Activated B cell treated with CpG ODN at 0.5 μM for 24 hours (primary cell): ENCODE data around the gene BCCIP. TPM values are rescaled to one million over a fixed set of nuclear protein-coding genes. Genes with fewer than 3 reads are reported as not detected.

Experiments used
- ATAC-seq: fragments of 200-7000 bp; cut with Tn5 transposase; one replicate; pipeline ENCODE4 v1.10.0; 2021; ENCODE audit warnings: low read depth, mild to moderate bottlenecking, moderate library complexity
- CTCF ChIA-PET: fragments of 350-600 bp; sonication (Branson Sonifier 250); formaldehyde crosslinking; loops from one replicate; lab custom pipeline; 2021; ENCODE audit warnings: antibody characterized with exemption; lab: Charles Lee
- POLR2A ChIA-PET: fragments of 350-600 bp; sonication (Branson Sonifier 250); formaldehyde crosslinking; loops from one replicate; lab custom pipeline; 2021; ENCODE audit warnings: antibody characterized with exemption; lab: Charles Lee
- DNase-seq: peaks from one replicate; pipeline ENCODE4 v3.0.0; 2022
- H3K27ac Mint-ChIP-seq: one replicate; pipeline ENCODE4 v1.8.0; 2020; ENCODE audit warnings: mixed read lengths
- H3K27me3 Mint-ChIP-seq: one replicate; pipeline ENCODE4 v1.8.0; 2021; ENCODE audit warnings: mixed read lengths
- H3K36me3 Mint-ChIP-seq: one replicate; pipeline ENCODE4 v1.8.0; 2021; ENCODE audit warnings: low read depth, mixed read lengths
- H3K4me1 Mint-ChIP-seq: one replicate; pipeline ENCODE4 v1.8.0; 2021; ENCODE audit warnings: mixed read lengths
- H3K4me3 Mint-ChIP-seq: one replicate; pipeline ENCODE4 v1.8.0; 2020; ENCODE audit warnings: mild to moderate bottlenecking, mixed read lengths
- H3K9me3 Mint-ChIP-seq: one replicate; pipeline ENCODE4 v1.8.0; 2020; ENCODE audit warnings: mixed read lengths
- intact Hi-C: fragments of 100-400 bp; cut with micrococcal nuclease; formaldehyde crosslinking; loops from one replicate; pipeline ENCODE4 v1.15.1; 2024
- total RNA-seq: library from RNA; stranded (reverse); gene quantifications from 2 replicates; pipeline ENCODE4 v1.2.3, GENCODE V29; 2022
- TF ChIP-seq, protein P1 (sequence below): fragments of 200-600 bp; IDR thresholded peaks from one replicate; pipeline ENCODE4 v1.8.0; 2022; ENCODE audit warnings: antibody characterized with exemption, mild to moderate bottlenecking

Gene BCCIP
- total RNA-seq, 1 donor from 2014 or later: 63.6 TPM

GRCh38 chr10:125836746-125837145 is 13.4 kb downstream of the BCCIP start:
- ChIA-PET POLR2A (no interaction called here), CTCF (no interaction called here)
- no peak overlapping the region for H3K27ac Mint-ChIP-seq
- DNase-seq: no peak
- H3K27me3 Mint-ChIP-seq: no peaks in the 10 kb centered on the region
- ATAC-seq: no peak
- intact Hi-C loops: no loop called here
- H3K4me3 Mint-ChIP-seq: no peak overlapping the region
- H3K4me1 Mint-ChIP-seq: no peaks in the 10 kb centered on the region
- peaks cover 88% of the 10 kb centered on the region for H3K36me3 Mint-ChIP-seq
- H3K9me3 Mint-ChIP-seq: no peaks in the 10 kb centered on the region
- TF ChIP-seq, protein P1, sequence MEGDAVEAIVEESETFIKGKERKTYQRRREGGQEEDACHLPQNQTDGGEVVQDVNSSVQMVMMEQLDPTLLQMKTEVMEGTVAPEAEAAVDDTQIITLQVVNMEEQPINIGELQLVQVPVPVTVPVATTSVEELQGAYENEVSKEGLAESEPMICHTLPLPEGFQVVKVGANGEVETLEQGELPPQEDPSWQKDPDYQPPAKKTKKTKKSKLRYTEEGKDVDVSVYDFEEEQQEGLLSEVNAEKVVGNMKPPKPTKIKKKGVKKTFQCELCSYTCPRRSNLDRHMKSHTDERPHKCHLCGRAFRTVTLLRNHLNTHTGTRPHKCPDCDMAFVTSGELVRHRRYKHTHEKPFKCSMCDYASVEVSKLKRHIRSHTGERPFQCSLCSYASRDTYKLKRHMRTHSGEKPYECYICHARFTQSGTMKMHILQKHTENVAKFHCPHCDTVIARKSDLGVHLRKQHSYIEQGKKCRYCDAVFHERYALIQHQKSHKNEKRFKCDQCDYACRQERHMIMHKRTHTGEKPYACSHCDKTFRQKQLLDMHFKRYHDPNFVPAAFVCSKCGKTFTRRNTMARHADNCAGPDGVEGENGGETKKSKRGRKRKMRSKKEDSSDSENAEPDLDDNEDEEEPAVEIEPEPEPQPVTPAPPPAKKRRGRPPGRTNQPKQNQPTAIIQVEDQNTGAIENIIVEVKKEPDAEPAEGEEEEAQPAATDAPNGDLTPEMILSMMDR: no peak

DNA sequence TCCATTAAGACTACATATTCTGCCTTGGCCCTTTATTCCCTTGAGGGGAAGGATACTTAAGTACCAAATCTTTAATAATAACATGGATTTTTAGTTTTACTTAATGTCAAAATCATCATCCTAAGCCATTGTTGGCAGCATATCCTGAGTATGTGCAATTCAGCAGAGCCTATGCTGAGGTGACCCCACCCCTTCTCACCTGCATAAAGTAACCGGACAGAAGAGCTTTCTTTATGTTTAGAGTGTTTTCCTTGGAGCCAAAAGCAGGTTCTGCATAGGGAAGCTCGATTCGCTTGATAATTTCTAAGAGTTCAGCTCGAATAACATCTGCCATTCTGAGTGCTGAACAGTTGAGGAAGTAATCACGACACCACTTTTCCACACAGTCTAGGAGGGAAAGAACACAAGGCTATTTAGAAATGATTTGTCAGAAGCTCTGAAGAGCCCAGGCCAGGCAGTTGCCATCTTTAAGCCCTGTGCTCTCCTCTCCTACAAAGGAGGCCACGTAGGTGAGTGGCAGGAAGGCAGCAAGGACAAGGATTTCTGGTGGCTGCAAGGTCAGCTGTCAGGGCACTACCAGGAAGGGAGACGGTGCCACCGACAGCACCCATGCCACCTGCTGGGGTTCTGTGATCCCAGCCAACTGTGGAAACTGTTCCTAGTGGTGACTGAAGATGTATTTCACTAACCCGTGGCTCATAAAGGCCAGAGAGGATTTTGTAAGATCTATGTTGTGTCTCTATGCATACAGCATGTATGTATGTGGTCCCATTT is 15.6 kb downstream of the BCCIP start:
- ATAC-seq (no peak), DNase-seq (no peak)
- ChIA-PET CTCF (no interaction called here), POLR2A (no interaction called here)
- intact Hi-C loops: no loop called here
- Mint-ChIP-seq H3K4me1 (no peaks in the 10 kb centered on the region), H3K27ac (no peak overlapping the region), H3K4me3 (no peak overlapping the region), H3K36me3 (peaks cover 86% of the 10 kb centered on the region), H3K9me3 (no peaks in the 10 kb centered on the region), H3K27me3 (no peaks in the 10 kb centered on the region)
- TF ChIP-seq, protein P1: no peak

DNA sequence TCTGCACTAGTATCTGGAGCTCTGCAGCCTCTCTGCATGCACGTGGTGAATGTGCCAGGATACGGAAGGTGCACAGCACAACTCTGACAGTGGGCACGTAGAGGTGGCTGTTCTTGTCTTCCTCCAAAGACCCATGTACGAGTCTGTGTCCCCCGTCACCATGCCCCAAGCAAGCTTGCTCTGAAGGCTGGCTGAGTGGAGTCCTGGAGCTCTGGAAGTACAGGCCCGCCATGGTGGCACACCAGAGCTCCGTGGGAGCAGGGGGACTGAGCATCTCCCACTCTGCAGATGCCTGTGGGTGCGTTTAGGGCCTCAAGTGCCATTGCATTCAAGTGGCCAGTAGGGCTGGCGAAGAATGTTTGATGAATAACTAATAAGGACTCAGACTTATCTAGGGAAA is 17.1 kb downstream of the BCCIP start:
- Mint-ChIP-seq H3K4me1 (no peaks in the 10 kb centered on the region), H3K27me3 (no peaks in the 10 kb centered on the region), H3K27ac (peak overlapping the region; percentile 21), H3K9me3 (no peaks in the 10 kb centered on the region), H3K4me3 (no peak overlapping the region), H3K36me3 (peaks cover 82% of the 10 kb centered on the region)
- ChIA-PET POLR2A (no interaction called here), CTCF (no interaction called here)
- DNase-seq (no peak), ATAC-seq (no peak)
- TF ChIP-seq, protein P1: no peak
- intact Hi-C loops: no loop called here

DNA sequence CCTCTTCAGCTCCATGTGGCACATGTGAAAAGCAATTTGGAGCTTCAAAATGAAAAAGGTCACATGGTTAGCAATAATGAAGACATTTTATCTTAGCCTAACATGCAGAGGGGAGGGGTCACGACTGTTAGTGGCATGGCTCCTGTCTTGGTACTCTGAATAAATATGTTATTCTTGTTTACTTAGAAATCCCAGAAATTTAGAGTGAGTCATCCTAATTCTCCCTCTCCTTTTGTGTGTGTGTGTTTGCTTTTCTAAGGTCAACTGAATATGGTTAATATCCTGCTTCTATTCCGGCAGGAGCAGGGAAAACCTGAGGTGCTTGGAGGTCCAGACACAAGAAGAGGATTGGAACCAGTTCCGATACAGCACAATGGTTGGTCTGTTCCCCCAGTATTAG is 17.6 kb downstream of the BCCIP start:
- H3K4me1 Mint-ChIP-seq: no peaks in the 10 kb centered on the region
- TF ChIP-seq, protein P1: no peak
- ATAC-seq: no peak
- H3K4me3 Mint-ChIP-seq: no peak overlapping the region
- CTCF ChIA-PET: no interaction called here
- H3K27ac Mint-ChIP-seq: no peak overlapping the region
- intact Hi-C loops: no loop called here
- peaks cover 79% of the 10 kb centered on the region for H3K36me3 Mint-ChIP-seq
- DNase-seq: no peak
- H3K27me3 Mint-ChIP-seq: no peaks in the 10 kb centered on the region
- POLR2A ChIA-PET: no interaction called here
- H3K9me3 Mint-ChIP-seq: no peaks in the 10 kb centered on the region

DNA sequence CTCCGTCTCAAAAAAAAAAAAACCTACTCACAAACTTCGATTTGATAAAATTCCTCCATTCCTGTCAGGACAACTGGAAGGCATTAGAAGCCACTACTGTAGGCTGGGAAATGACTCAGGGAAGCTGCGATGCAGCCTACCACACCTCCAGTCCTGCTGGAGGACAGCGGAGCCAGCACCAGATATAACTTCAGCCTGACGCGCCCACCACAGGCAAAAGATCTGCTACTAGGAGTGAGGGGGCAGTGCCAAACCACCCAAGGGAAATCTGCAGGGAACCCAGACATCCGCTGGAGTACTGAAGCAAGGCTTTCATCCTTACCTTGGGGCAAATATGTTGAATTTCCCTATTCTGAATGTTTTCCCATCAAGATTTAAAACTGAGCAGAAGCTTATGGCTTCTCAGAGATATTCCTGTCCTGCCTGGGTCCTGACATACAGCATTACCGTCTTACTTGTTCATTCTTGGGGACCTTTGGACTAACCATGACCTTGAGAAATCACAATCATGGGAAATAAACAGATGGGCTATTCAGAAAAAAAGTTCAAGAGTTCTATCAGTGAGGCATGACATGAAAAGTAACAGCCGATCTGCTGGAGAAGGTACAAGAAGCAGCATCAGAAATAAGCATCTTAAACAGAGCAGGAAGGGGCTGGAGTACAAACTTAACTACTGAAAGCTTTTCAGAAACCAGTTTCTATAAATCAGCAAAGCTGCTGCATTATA is 20.4 kb downstream of the BCCIP start:
- Mint-ChIP-seq H3K9me3 (no peaks in the 10 kb centered on the region), H3K36me3 (peaks cover 69% of the 10 kb centered on the region), H3K4me3 (no peak overlapping the region), H3K27ac (no peak overlapping the region), H3K4me1 (no peaks in the 10 kb centered on the region), H3K27me3 (no peaks in the 10 kb centered on the region)
- TF ChIP-seq, protein P1: no peak
- CTCF ChIA-PET: no interaction called here
- intact Hi-C loops: no loop called here
- DNase-seq (no peak), ATAC-seq (no peak)
- POLR2A ChIA-PET: interaction anchor here (0.7 kb wide), 1 partner anchor 22 kb away, joined by 3 read pairs; no protein-coding TSS in a partner anchor
